Measurements from ENCODE around the gene EEIG1. TPM values are rescaled to one million over a fixed set of nuclear protein-coding genes. Genes with fewer than 3 reads are reported as not detected.
A peak's percentile ranks its signal among the peaks of the same experiment; 100 is the strongest.

Gene EEIG1
- total RNA-seq, 4 donors from 2014 or later, result 71.8 to 219 (median 122) TPM

DNA sequence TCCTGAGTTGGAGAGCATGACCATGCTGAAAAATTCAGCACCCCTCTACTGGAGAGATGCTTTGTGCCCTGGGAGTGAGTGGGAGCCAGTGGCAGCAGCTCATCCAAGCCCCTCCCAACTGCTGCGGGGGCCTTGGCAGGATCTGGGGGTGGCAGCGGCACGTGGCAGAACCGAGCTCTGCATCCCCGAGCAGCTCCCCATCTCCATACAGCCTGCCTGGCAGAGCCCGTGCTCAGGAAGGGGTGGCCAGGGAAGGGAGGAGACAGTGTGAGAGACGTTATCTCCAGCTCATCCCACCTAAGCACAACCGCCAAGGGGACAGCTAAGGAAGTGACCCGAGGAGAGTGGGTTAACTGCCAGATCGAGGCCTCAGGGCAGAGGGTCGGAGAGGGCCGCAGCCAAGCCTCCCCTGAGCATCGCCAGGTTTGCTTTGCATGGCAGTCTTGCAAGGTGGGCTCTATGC is 25.9 kb downstream of the EEIG1 start:
- Histone ChIP-seq H3K36me3 (peaks cover 0 to 16% (median 0%) of the 10 kb centered on the region in 3 donors), H3K27me3 (no peaks in the 10 kb centered on the region), H3K4me1 (peaks cover 9 to 59% (median 30%) of the 10 kb centered on the region in 4 donors), H3K9me3 (no peaks in the 10 kb centered on the region), H3K27ac (peak overlapping the region; percentile 61 to 95 (median 78)), H3K4me3 (peak overlapping the region in 2 of 4 donors; percentile 3 to 10)
- TF ChIP-seq, protein P1, sequence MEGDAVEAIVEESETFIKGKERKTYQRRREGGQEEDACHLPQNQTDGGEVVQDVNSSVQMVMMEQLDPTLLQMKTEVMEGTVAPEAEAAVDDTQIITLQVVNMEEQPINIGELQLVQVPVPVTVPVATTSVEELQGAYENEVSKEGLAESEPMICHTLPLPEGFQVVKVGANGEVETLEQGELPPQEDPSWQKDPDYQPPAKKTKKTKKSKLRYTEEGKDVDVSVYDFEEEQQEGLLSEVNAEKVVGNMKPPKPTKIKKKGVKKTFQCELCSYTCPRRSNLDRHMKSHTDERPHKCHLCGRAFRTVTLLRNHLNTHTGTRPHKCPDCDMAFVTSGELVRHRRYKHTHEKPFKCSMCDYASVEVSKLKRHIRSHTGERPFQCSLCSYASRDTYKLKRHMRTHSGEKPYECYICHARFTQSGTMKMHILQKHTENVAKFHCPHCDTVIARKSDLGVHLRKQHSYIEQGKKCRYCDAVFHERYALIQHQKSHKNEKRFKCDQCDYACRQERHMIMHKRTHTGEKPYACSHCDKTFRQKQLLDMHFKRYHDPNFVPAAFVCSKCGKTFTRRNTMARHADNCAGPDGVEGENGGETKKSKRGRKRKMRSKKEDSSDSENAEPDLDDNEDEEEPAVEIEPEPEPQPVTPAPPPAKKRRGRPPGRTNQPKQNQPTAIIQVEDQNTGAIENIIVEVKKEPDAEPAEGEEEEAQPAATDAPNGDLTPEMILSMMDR (IDR thresholded peaks at IDR 0.05), result no peak
- TF ChIP-seq POLR2A (IDR thresholded peaks at IDR 0.05), result no peak
- DNase-seq, result no peak

DNA sequence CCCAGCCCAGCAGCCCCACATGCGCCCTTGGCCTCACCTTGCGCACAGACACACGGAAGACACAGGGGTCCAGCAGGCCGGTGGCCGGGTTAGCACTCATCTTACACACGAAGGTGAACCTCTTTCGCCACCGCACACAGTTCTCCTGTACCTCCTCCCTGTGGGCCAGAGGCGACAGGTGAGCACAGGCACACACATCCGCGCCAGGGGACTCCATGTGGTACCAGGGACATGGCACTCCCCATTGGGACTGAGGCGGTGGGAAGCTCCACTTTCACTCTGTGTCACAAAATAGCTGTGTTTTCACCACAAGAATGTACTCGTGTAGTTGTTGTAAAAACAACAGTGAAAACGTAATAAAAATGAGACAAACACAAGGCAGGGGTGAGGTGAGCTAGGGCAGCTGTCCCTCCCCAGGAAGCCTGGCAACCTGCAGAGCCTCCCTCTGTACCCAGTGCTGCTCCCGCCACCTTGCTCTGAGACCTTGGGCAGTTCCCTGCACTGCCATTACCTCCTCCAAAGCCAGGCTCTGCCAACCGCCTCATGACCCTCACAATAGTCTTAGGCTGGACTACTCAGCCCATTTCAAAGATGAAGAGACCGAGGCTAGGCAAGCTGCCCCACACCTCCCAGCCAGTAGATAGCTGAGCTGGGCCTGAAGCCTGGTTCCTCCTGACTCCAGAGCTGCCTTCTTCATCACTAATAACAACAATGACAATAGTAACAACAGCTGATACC is 26.9 kb downstream of the EEIG1 start:
- H3K4me1 ChIP-seq, result peaks cover 9 to 64% (median 30%) of the 10 kb centered on the region in 4 donors
- TF ChIP-seq, protein P1 (IDR thresholded peaks at IDR 0.05), result no peak
- no peak for TF ChIP-seq POLR2A (IDR thresholded peaks at IDR 0.05)
- H3K36me3 ChIP-seq, result peaks cover 0 to 22% (median 0%) of the 10 kb centered on the region in 3 donors
- no peak overlapping the region for H3K4me3 ChIP-seq
- no peaks in the 10 kb centered on the region for H3K9me3 ChIP-seq
- peak overlapping the region in 3 of 4 donors; percentile 61 to 95 (median 70) for H3K27ac ChIP-seq
- no peak for DNase-seq
- no peaks in the 10 kb centered on the region for H3K27me3 ChIP-seq

DNA sequence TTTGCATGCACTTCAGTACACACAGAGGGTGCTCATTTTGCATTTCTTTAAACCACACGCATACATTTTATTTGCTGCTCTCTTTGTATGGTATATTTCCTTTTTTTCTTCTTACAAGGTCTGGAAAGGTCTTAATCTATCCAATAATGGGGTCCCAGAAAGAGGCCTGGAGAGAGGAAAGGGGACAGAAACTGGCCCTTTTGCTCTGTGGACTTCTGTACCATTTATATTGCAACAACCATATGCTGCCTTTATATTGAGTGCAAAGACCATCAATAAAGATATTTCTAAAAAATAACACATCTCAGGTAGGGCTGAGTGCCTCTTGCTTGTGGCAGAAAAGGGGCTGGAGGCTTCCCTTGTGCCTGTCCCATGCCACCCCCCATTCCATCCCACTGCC is 27.6 kb downstream of the EEIG1 start:
- no peak overlapping the region for H3K4me3 ChIP-seq
- H3K27me3 ChIP-seq, result no peaks in the 10 kb centered on the region
- no peak for TF ChIP-seq POLR2A (IDR thresholded peaks at IDR 0.05)
- TF ChIP-seq, protein P1 (IDR thresholded peaks at IDR 0.05), result no peak
- no peak for DNase-seq
- H3K36me3 ChIP-seq, result peaks cover 0 to 30% (median 0%) of the 10 kb centered on the region in 3 donors
- peak overlapping the region in 3 of 4 donors; percentile 49 to 95 (median 63) for H3K27ac ChIP-seq
- peaks cover 9 to 64% (median 30%) of the 10 kb centered on the region in 4 donors for H3K4me1 ChIP-seq
- no peaks in the 10 kb centered on the region for H3K9me3 ChIP-seq

DNA sequence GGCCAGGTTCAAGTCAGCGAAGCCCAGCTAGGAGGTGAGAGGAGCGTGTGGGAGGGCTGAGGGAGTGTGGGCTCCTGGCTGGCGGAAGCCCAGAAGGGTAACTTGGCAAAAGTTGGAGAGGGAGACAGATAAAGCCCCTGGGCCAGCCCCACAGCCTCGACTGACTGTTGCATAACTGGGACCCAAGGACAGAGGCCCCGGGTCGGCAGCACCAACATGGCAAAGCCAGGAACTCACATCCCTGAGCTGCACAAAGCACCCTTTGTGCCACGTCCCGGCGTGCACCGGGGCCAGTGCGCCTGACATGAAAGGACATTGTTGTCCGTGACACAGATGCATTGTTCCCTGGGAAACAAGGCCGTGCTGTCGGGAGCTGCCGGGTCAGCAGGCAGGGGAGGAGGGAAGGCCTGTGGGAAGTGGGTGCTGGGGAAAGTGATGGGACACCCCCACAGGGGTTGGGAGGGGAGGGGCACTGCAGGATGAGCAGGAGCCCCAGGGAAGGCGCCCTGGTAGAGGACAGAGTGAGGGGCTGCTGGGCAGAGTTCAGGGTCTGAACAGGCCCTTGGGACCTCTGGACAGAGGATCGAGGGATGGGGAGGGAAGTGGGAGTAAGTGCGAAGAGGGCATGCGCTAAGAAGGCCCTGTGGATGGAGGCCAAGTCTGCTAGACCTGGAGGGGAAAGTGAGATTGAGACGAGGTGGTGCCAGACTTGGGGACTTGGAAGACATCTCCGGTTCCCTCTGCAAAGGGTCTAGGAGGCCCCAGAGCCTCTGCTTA is 30.1 kb downstream of the EEIG1 start:
- Histone ChIP-seq H3K36me3 (peaks cover 0 to 52% (median 0%) of the 10 kb centered on the region in 3 donors), H3K4me1 (peaks cover 9 to 52% (median 21%) of the 10 kb centered on the region in 4 donors), H3K4me3 (no peak overlapping the region)

More for the DNA sequence above, 30.1 kb downstream of the EEIG1 start:
- TF ChIP-seq, protein P1 (IDR thresholded peaks at IDR 0.05), result no peak
- TF ChIP-seq POLR2A (IDR thresholded peaks at IDR 0.05), result no peak
- Histone ChIP-seq H3K27ac (peak overlapping the region in 2 of 4 donors; percentile 7 to 48), H3K27me3 (no peaks in the 10 kb centered on the region), H3K9me3 (no peaks in the 10 kb centered on the region)
- DNase-seq, result no peak

Measured in Peyer's patch (tissue), 4 donors.